Cardiac muscle cell (in vitro differentiated cells and primary cell): Measurements from ENCODE around the gene MARCHF3. TPM values are rescaled to one million over a fixed set of nuclear protein-coding genes. Genes with fewer than 3 reads are reported as not detected.
A peak's percentile ranks its signal among the peaks of the same experiment; 100 is the strongest.

Experiments
- DNase-seq, 2 donors: peaks; one replicate each; pipeline versions ENCODE4 v3.0.0 to v3.0.0-alpha.2; 2010 to 2017; ENCODE audit warnings: low read depth in 1 of 2, low spot score in 1 of 2
- H3K27ac ChIP-seq: fragments of 200-600 bp; sonication (generic); 2 replicates; pipeline ENCODE4 v1.5.1; 2016
- H3K27me3 ChIP-seq: fragments of 200-600 bp; sonication (generic); 2 replicates; pipeline ENCODE4 v1.6.0; 2016; ENCODE audit warnings: control low read depth
- H3K36me3 ChIP-seq: fragments of 200-600 bp; sonication (generic); 2 replicates; pipeline ENCODE4 v1.5.1; 2016; ENCODE audit warnings: control low read depth
- H3K4me1 ChIP-seq: fragments of 200-600 bp; sonication (generic); 2 replicates; pipeline ENCODE4 v1.8.1; 2017; ENCODE audit warnings: low read depth, mild to moderate bottlenecking, mixed run types
- H3K4me3 ChIP-seq: fragments of 200-600 bp; sonication (generic); 2 replicates; pipeline ENCODE4 v1.5.1; 2016; ENCODE audit warnings: mild to moderate bottlenecking
- H3K9me3 ChIP-seq: fragments of 200-600 bp; sonication (generic); 2 replicates; pipeline ENCODE4 v1.5.1; 2017; ENCODE audit warnings: low read depth, mild to moderate bottlenecking, control low read depth
- polyA plus RNA-seq: library from polyadenylated mRNA; unstranded; fragments of >200 nt; fragmentation: Nextera tagmentation; extraction: Ambion mirVana; gene quantifications from 2 replicates; pipeline ENCODE4 v1.2.1, GENCODE V29; 2016
- total RNA-seq: library from RNA; depleted of rRNA; stranded (reverse); fragments of >200 nt; gene quantifications from 2 replicates; pipeline ENCODE4 v1.2.3, GENCODE V29; 2016
- TF ChIP-seq, protein P1 (sequence below): IDR thresholded peaks from 2 replicates; pipeline ENCODE4 v1.5.1; 2012; ENCODE audit warnings: low read depth, mild to moderate bottlenecking, low read length

The MARCHF3 gene
- total and polyA plus RNA-seq, 2 experiments from 2014 or later, result 5.2 to 32.3 TPM

DNA sequence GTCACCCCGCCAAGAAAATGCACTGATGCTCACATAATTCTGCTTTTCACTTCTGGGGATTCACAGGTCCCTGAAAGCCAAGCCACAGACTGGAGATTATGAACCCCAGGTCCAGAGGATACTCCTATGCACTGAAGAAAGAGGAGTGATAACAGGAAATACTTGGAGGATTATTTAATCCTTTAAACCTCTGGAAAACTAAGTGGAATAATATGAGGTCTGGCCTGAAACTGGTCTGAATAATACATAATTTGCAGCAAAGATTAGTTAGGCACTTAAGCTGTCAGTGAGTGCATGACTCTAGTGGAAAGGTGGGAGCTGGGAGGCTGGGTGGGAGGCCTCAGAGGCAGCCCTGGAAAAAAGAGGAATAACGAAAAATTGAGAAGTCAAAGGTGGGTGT, 45.7 kb downstream of the MARCHF3 start:
- no peak for DNase-seq
- Histone ChIP-seq H3K36me3 (no peaks in the 10 kb centered on the region), H3K27me3 (no peaks in the 10 kb centered on the region), H3K9me3 (no peaks in the 10 kb centered on the region), H3K4me1 (peaks cover 33% of the 10 kb centered on the region), H3K4me3 (no peak overlapping the region), H3K27ac (peak overlapping the region; percentile 78)
- TF ChIP-seq, protein P1, sequence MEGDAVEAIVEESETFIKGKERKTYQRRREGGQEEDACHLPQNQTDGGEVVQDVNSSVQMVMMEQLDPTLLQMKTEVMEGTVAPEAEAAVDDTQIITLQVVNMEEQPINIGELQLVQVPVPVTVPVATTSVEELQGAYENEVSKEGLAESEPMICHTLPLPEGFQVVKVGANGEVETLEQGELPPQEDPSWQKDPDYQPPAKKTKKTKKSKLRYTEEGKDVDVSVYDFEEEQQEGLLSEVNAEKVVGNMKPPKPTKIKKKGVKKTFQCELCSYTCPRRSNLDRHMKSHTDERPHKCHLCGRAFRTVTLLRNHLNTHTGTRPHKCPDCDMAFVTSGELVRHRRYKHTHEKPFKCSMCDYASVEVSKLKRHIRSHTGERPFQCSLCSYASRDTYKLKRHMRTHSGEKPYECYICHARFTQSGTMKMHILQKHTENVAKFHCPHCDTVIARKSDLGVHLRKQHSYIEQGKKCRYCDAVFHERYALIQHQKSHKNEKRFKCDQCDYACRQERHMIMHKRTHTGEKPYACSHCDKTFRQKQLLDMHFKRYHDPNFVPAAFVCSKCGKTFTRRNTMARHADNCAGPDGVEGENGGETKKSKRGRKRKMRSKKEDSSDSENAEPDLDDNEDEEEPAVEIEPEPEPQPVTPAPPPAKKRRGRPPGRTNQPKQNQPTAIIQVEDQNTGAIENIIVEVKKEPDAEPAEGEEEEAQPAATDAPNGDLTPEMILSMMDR, result no peak

DNA sequence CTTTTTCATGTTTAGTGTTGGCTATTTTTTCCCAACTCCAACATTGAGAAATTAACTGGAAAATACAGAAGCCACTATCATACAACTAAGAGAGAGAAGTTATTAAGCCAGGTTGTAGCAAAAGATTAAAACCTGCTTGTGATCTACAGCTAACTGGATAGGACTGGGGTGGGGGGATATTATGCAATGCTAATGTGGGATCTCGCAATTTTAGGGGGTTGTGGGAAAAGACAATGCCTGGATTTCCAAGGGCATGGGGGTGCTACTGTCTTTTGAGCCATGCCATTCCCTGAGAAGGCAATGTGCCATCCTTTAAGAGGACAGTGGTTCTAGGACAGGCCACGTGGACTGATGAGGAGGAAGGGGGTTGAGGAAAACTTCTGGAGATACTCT, 46.5 kb downstream of the MARCHF3 start:
- peaks cover 37% of the 10 kb centered on the region for H3K4me1 ChIP-seq
- H3K36me3 ChIP-seq, result no peaks in the 10 kb centered on the region
- H3K27ac ChIP-seq, result peak overlapping the region; percentile 78
- H3K9me3 ChIP-seq, result no peaks in the 10 kb centered on the region
- TF ChIP-seq, protein P1, result no peak
- no peaks in the 10 kb centered on the region for H3K27me3 ChIP-seq
- DNase-seq, result no peak
- H3K4me3 ChIP-seq, result no peak overlapping the region

DNA sequence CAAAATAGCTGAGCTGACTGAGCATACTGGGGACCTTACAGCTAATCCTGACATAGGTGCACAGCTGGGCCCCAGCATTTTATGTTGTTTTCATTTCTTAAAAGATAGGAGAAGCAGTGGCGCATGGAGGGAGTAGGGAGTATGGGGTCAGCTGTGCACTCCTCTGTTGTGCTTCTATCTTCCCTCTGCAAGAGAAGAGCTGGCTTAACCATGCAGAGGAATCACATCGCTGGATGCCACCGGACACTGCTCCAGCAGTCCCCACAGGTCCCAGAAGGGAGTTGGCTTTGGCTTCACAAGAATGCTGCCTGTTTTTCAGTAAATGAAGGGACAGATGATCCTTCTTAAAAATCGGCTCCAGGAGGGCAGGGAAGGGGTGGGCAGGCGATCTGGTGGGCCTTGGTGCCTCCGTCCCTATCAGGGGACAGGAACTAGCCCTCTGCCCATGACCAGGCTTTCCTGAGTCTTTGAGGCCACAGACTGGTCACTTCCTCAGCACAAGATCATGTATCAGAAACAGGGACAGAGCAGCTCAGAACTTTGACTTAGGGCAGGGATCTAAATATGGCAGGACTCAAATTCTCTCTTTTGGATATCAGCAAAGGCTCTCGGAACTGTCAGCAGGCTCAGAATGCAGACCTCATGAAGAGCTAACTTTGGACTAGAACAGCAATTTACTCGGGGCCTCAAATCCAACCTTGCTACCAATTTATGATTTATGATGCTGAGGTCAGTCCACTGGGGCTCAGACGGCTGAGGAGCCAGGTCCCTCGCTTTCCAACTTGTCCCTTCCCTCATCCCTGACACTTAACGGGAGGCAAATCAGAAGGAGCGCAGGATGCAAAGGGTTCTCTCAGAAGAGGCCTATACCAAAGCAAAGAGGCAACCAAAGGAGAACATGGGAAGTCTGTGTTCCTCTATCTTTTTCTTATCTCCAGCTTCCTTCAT, 47.2 kb downstream of the MARCHF3 start:
- Histone ChIP-seq H3K27me3 (no peaks in the 10 kb centered on the region), H3K27ac (peak overlapping the region; percentile 78), H3K36me3 (no peaks in the 10 kb centered on the region), H3K9me3 (no peaks in the 10 kb centered on the region), H3K4me1 (peaks cover 44% of the 10 kb centered on the region), H3K4me3 (no peak overlapping the region)
- TF ChIP-seq, protein P1, result no peak
- DNase-seq, result peak in 1 of 2 donors; percentile 65

DNA sequence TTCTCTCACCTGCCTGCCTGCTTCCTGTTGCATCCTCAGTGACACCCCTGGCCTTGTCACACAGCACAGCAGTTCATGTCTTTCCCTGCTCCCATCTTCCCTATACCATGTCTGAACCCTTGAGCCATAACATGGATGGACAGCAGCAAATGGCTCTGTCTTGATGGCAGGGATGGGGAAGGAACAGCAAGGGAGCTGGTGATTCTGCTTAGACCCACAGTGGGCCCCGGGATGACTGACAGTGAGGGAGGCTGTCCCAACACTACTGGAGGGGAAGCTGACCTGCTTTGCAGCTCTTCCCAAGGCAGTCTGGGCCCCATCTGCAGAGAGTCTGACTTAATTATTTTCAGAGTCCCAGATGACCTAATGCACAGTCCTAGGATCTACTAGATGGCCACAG, 48.2 kb downstream of the MARCHF3 start:
- H3K4me3 ChIP-seq, result no peak overlapping the region
- no peaks in the 10 kb centered on the region for H3K36me3 ChIP-seq
- no peaks in the 10 kb centered on the region for H3K9me3 ChIP-seq
- H3K4me1 ChIP-seq, result peaks cover 47% of the 10 kb centered on the region
- H3K27me3 ChIP-seq, result no peaks in the 10 kb centered on the region
- TF ChIP-seq, protein P1, result no peak
- H3K27ac ChIP-seq, result peak overlapping the region; percentile 78
- DNase-seq, result no peak

DNA sequence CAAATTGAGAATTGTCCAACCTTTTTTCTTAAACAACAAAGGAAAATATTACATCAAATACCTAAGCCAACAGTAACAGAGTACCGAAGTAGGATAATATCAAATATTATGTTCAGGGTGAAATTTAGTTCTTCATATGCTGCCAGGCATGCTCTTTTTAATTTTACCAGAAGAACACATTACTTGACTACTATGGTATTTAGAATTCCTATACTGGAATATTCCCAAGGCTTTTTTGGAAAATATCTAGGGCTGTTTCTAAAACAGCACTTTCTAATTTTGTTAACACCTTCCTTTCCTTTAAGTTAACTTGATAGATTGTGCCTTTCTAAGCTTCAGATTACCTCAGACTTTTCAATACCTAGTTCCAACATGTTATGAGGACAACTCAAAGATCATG, 48.7 kb downstream of the MARCHF3 start:
- no peaks in the 10 kb centered on the region for H3K9me3 ChIP-seq
- no peaks in the 10 kb centered on the region for H3K27me3 ChIP-seq
- peaks cover 50% of the 10 kb centered on the region for H3K4me1 ChIP-seq
- H3K36me3 ChIP-seq, result no peaks in the 10 kb centered on the region
- TF ChIP-seq, protein P1, result no peak
- no peak overlapping the region for H3K4me3 ChIP-seq
- DNase-seq, result no peak
- no peak overlapping the region for H3K27ac ChIP-seq
